ENCODE data around the gene HNRNPU. TPM values are rescaled to one million over a fixed set of nuclear protein-coding genes. Genes with fewer than 3 reads are reported as not detected.

Gene HNRNPU
- total and polyA plus RNA-seq, 2 experiments from 2014 or later: 298 to 316 TPM

DNA sequence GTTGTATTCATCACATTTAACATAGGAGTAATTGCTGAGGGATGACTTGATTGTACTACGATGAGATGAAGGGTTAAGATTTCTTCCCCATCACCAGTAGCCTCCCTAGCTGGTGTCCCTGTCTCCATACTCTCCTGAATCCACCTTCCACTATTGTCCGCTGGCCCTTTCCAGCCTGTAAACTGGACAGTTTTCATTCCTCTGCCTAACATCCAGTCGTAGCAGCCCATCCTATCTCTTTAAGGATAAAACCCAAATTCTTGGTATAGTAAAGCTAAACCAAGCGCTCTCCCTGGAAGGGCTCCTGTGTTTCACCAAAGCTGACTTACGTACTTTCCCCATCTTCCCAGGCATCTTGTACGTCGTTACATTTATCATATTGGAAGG lies 28.2 kb downstream of the HNRNPU start:
- peak; percentile 30 for DNase-seq (ENCODE audit: low spot score)
- H3K4me2 ChIP-seq: peak overlapping the region; percentile 82
- no peaks in the 10 kb centered on the region for H3K27me3 ChIP-seq
- H2AFZ ChIP-seq: peak overlapping the region; percentile 39
- no peaks in the 10 kb centered on the region for H3K36me3 ChIP-seq (replicated peaks; ENCODE audit: insufficient read depth, low read depth)
- peaks cover 11% of the 10 kb centered on the region for H3K4me1 ChIP-seq (ENCODE audit: insufficient read depth)
- no peaks in the 10 kb centered on the region for H3K9me3 ChIP-seq (ENCODE audit: low read depth)
- H3K27ac ChIP-seq: peak overlapping the region; percentile 99
- H3K9me2 ChIP-seq (replicated peaks; ENCODE audit: insufficient read depth): no peaks in the 10 kb centered on the region
- H4K20me1 ChIP-seq (ENCODE audit: insufficient read depth, poor library complexity, severe bottlenecking): peaks cover 3% of the 10 kb centered on the region
- 2% methylated on average over 7 of the region's 7 CpGs for WGBS (ENCODE audit: low lambda C conversion rate, missing lambda C conversion rate)
- no peak for TF ChIP-seq EZH2phosphoT487 (IDR thresholded peaks at IDR 0.05; ENCODE audit: low read depth, severe bottlenecking, unreplicated experiment)
- no peak for TF ChIP-seq EZH2 (IDR thresholded peaks at IDR 0.05; ENCODE audit: borderline replicate concordance)
- TF ChIP-seq, protein P1, sequence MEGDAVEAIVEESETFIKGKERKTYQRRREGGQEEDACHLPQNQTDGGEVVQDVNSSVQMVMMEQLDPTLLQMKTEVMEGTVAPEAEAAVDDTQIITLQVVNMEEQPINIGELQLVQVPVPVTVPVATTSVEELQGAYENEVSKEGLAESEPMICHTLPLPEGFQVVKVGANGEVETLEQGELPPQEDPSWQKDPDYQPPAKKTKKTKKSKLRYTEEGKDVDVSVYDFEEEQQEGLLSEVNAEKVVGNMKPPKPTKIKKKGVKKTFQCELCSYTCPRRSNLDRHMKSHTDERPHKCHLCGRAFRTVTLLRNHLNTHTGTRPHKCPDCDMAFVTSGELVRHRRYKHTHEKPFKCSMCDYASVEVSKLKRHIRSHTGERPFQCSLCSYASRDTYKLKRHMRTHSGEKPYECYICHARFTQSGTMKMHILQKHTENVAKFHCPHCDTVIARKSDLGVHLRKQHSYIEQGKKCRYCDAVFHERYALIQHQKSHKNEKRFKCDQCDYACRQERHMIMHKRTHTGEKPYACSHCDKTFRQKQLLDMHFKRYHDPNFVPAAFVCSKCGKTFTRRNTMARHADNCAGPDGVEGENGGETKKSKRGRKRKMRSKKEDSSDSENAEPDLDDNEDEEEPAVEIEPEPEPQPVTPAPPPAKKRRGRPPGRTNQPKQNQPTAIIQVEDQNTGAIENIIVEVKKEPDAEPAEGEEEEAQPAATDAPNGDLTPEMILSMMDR (IDR thresholded peaks at IDR 0.05; ENCODE audit: poor library complexity): no peak
- H3K4me3 ChIP-seq: peak overlapping the region; percentile 52
- H3K79me2 ChIP-seq: peaks cover 53% of the 10 kb centered on the region

DNA sequence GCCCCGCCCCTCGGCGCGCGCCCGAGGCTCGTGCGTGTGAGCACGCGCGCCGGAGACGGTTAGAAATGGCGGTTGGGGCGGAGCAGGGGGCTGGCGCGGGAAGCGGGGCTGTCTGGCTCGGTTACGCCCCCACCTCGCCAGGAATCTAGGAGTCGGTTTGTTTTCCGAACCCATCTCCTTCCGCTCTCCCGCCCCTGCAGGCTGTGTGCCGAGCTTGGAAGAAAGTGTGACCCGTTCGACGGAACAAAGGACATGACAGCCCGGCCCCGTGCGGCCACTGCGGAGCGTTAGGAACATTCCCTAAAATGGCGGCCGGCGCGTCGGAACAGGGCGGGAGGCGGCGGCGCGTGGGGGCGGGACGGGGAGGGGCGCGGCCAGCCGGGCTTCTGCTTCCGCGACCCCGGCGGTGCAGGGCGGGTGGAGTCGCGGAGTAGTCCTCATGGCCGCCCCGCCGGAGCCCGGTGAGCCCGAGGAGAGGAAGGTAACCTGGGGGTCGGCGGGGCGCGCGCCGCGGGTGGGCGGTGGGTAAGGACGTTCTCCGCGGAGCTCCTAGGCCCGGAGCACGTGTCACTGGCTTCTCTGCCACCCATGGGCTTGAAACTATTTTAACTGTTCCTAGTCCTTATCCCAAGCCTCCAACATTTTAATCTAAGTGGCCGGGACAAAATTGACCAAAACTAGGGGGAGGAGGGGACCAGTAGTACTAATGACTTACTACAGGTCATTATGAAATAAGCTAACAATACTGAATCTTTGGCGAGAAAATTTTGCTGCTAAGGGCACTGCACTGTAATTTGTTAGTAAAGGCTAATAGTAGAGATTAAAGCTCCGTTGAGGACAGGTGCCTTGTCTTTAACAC lies 28.8 kb downstream of the HNRNPU start, which contains the start of gene COX20:
Gene COX20 (plus strand): TSS at position 383 of the 859 bp plus-strand sequence. CDS start 57 bp downstream, at position 440.
- H3K9me3 ChIP-seq (ENCODE audit: low read depth): no peaks in the 10 kb centered on the region
- DNase-seq (ENCODE audit: low spot score): peak; percentile 96
- H4K20me1 ChIP-seq (ENCODE audit: insufficient read depth, poor library complexity, severe bottlenecking): peaks cover 3% of the 10 kb centered on the region
- peak within 1 kb of the TSS; percentile 99 for H3K27ac ChIP-seq
- peaks cover 11% of the 10 kb centered on the region for H3K4me1 ChIP-seq (ENCODE audit: insufficient read depth)
- H3K4me2 ChIP-seq: peak within 1 kb of the TSS; percentile 82
- peak within 1 kb of the TSS; percentile 39 for H2AFZ ChIP-seq
- H3K36me3 ChIP-seq (replicated peaks; ENCODE audit: insufficient read depth, low read depth): no peaks in the 10 kb centered on the region
- H3K79me2 ChIP-seq: peaks cover 48% of the 10 kb centered on the region
- peak within 1 kb of the TSS; percentile 52 for H3K4me3 ChIP-seq
- TF ChIP-seq EZH2 (IDR thresholded peaks at IDR 0.05; ENCODE audit: borderline replicate concordance) (no peak), EZH2phosphoT487 (IDR thresholded peaks at IDR 0.05; ENCODE audit: low read depth, severe bottlenecking, unreplicated experiment) (no peak)
- TF ChIP-seq, protein P1 (IDR thresholded peaks at IDR 0.05; ENCODE audit: poor library complexity): no peak
- WGBS (ENCODE audit: low lambda C conversion rate, missing lambda C conversion rate): 0% methylated on average over 21 of the region's 77 CpGs
- no peaks in the 10 kb centered on the region for H3K9me2 ChIP-seq (replicated peaks; ENCODE audit: insufficient read depth)
- no peaks in the 10 kb centered on the region for H3K27me3 ChIP-seq

DNA sequence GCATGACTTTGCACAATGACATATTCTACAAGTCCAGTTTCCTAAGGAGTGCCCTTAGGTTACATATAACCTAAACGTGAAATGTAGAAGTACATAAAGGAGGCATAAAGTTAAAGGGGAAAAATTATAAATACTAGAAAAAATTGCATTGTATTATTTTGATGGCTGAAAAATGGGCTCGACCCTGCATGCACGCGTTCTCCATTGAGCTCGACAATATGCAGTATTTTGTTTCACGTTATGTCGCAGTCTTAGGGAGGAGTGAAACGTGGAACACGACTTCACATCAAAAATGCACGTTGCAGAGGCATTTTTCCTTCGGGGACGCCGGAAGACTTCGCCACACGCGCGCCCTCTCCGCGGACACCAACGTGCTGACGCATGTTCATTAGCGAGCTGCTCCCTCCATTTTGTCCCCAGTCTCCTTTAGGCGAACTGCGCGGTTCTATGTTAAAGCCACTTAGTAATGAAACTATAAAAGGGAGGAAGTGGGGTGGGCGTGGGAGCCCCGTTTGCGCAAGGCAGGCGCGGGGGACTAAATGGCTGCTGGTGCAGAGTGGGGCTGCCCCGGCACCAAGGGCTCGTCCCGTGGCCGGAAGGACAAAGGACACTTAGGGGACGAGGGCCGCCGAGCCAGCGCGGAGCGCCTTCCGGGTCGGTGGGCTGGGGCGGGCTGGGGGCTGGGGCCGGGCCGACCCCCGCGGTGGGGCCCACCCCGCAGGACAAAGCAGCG lies 29.6 kb downstream of the HNRNPU start:
- DNase-seq (ENCODE audit: low spot score): no peak

More for the DNA sequence above, 29.6 kb downstream of the HNRNPU start:
- H3K4me2 ChIP-seq: peak overlapping the region; percentile 82
- H3K27ac ChIP-seq: peak overlapping the region; percentile 99
- H3K79me2 ChIP-seq: peaks cover 40% of the 10 kb centered on the region
- peaks cover 11% of the 10 kb centered on the region for H3K4me1 ChIP-seq (ENCODE audit: insufficient read depth)
- peak overlapping the region; percentile 35 for H2AFZ ChIP-seq
- H3K9me2 ChIP-seq (replicated peaks; ENCODE audit: insufficient read depth): no peaks in the 10 kb centered on the region
- peak overlapping the region; percentile 52 for H3K4me3 ChIP-seq
- H3K27me3 ChIP-seq: no peaks in the 10 kb centered on the region
- H3K36me3 ChIP-seq (replicated peaks; ENCODE audit: insufficient read depth, low read depth): no peaks in the 10 kb centered on the region
- TF ChIP-seq EZH2phosphoT487 (IDR thresholded peaks at IDR 0.05; ENCODE audit: low read depth, severe bottlenecking, unreplicated experiment) (no peak), EZH2 (IDR thresholded peaks at IDR 0.05; ENCODE audit: borderline replicate concordance) (no peak)
- TF ChIP-seq, protein P1 (IDR thresholded peaks at IDR 0.05; ENCODE audit: poor library complexity): no peak
- 2% methylated on average over 31 of the region's 49 CpGs for WGBS (ENCODE audit: low lambda C conversion rate, missing lambda C conversion rate)
- H4K20me1 ChIP-seq (ENCODE audit: insufficient read depth, poor library complexity, severe bottlenecking): peaks cover 2% of the 10 kb centered on the region
- H3K9me3 ChIP-seq (ENCODE audit: low read depth): no peaks in the 10 kb centered on the region
